K562 (cell line): Measurements from ENCODE around the gene ARHGAP22. TPM values are rescaled to one million over a fixed set of nuclear protein-coding genes. Genes with fewer than 3 reads are reported as not detected.

Experiments used
- ATAC-seq: fragments of 200-7000 bp; cut with Tn5 transposase; 3 replicates; pipeline ENCODE4 v1.9.1; 2020; ENCODE audit warnings: moderate library complexity
- BruUV-seq: library from RNA; stranded (reverse); fragments of 400-500 nt; replicated peaks from 2 replicates; lab custom pipeline; 2021; lab: Mats Ljungman, UMichigan
- CTCF ChIA-PET: fragments of 300-600 bp; formaldehyde crosslinking; extraction: SDS; loops from one replicate; lab custom pipeline; 2021; ENCODE audit warnings: low intra/inter-chr PET ratio; lab: Yijun Ruan, JAX
- POLR2A ChIA-PET: fragments of 300-600, 350-650 bp; sonication (Branson Sonifier 250); formaldehyde crosslinking; extraction: SDS; loops from one replicate; lab custom pipeline; 2021; ENCODE audit warnings: antibody characterized with exemption, inconsistent platforms; lab: Yijun Ruan, JAX
- DNase-seq, 4 experiments: peaks; one replicate each; pipeline versions ENCODE4 v3.0.0 to v3.0.0-alpha.2; 2011 to 2018; ENCODE audit warnings: low spot score in 3 of 4, mixed read lengths in 3 of 4; ENCODE audit errors: extremely low read depth in 1 of 4
- FAIRE-seq: peaks from 2 replicates; lab custom pipeline; 2011; peaks lifted over from hg19 to GRCh38; lab: Jason Lieb, UNC
- H2AFZ ChIP-seq: 2 replicates; pipeline ENCODE4 v1.6.0; 2011; ENCODE audit warnings: low read depth, low read length, control low read depth, inconsistent platforms
- H3K27ac ChIP-seq: fragments of 200-600 bp; 3 replicates; pipeline ENCODE4 v1.8.0; 2011; ENCODE audit warnings: low read depth, mild to moderate bottlenecking, control low read depth, inconsistent platforms, low read length, moderate library complexity, mixed read lengths; ENCODE audit errors: extremely low read depth
- H3K27me3 ChIP-seq, 2 experiments: fragments of 300-600 bp in 1 of 2; 2 replicates in 1 of 2; 3 replicates in 1 of 2; pipeline versions ENCODE4 v1.6.0 to v1.8.0; 2011; ENCODE audit warnings: inconsistent platforms in 2 of 2, low read length in 2 of 2, mild to moderate bottlenecking in 1 of 2, mixed read lengths in 1 of 2, moderate library complexity in 1 of 2; ENCODE audit not compliant: control insufficient read depth in 2 of 2, insufficient read depth in 2 of 2
- H3K36me3 ChIP-seq: fragments of 300-600 bp; 3 replicates; pipeline ENCODE4 v1.8.0; 2011; ENCODE audit warnings: mild to moderate bottlenecking, low read length, inconsistent platforms; ENCODE audit not compliant: control insufficient read depth, insufficient read depth
- H3K4me1 ChIP-seq, 2 experiments: fragments of 200-600 bp in 1 of 2; replicated peaks in 1 of 2; 2 replicates in 1 of 2; 3 replicates in 1 of 2; pipeline versions ENCODE4 v1.5.1 to v1.8.0; 2011; ENCODE audit warnings: inconsistent platforms in 2 of 2, low read length in 2 of 2, mild to moderate bottlenecking in 1 of 2, mixed read lengths in 1 of 2, moderate library complexity in 1 of 2; ENCODE audit not compliant: control insufficient read depth in 2 of 2, insufficient read depth in 2 of 2
- H3K4me2 ChIP-seq: 2 replicates; pipeline ENCODE4 v1.6.1; 2011; ENCODE audit warnings: low read length, control low read depth, inconsistent platforms, mixed read lengths; ENCODE audit not compliant: insufficient read depth
- H3K4me3 ChIP-seq: fragments of 200-600 bp; sonication (generic), shearing (Covaris generic); 2 replicates; pipeline ENCODE4 v1.5.1; 2016; ENCODE audit warnings: control low read depth, inconsistent platforms
- H3K79me2 ChIP-seq: fragments of 200-600 bp; 3 replicates; pipeline ENCODE4 v1.8.0; 2011; ENCODE audit warnings: low read length, inconsistent platforms; ENCODE audit not compliant: control insufficient read depth, insufficient read depth
- H3K9ac ChIP-seq, 2 experiments: 2 replicates each; pipeline versions ENCODE4 v1.6.0 to v1.6.1; 2011; ENCODE audit warnings: low read depth in 2 of 2, low read length in 2 of 2, control low read depth in 1 of 2, inconsistent platforms in 1 of 2, mild to moderate bottlenecking in 1 of 2, mixed read lengths in 1 of 2; ENCODE audit not compliant: insufficient read depth in 1 of 2
- H3K9me1 ChIP-seq: one replicate; pipeline ENCODE4 v1.6.0; 2011; ENCODE audit warnings: inconsistent platforms, mild to moderate bottlenecking, low read length, moderate library complexity; ENCODE audit not compliant: control insufficient read depth, insufficient read depth
- H3K9me3 ChIP-seq: replicated peaks from 2 replicates; pipeline ENCODE4 v1.5.1; 2011; ENCODE audit warnings: low read depth, low read length, inconsistent platforms; ENCODE audit not compliant: control insufficient read depth, insufficient read depth
- H4K20me1 ChIP-seq: replicated peaks from 2 replicates; pipeline ENCODE4 v1.6.1; 2011; ENCODE audit warnings: low read length, inconsistent platforms, mixed read lengths; ENCODE audit not compliant: control insufficient read depth, insufficient read depth
- CCNT2 ChIP-seq: IDR thresholded peaks from 2 replicates; pipeline ENCODE4 v1.6.1; 2011; ENCODE audit warnings: borderline replicate concordance, low read depth, mild to moderate bottlenecking, moderate library complexity, mixed read lengths, low read length; ENCODE audit not compliant: insufficient read length; ENCODE audit errors: extremely low read depth
- JUN ChIP-seq, 2 experiments: sonication (generic) in 1 of 2; formaldehyde crosslinking in 1 of 2; IDR thresholded peaks; 2 replicates each; pipeline versions ENCODE4 v1.6.1 to v1.8.0; 2012 to 2022; ENCODE audit warnings: borderline replicate concordance in 2 of 2, mild to moderate bottlenecking in 2 of 2, improper control_type of control experiment in 1 of 2, low read depth in 1 of 2, low read length in 1 of 2, missing genetic modification reagents in 1 of 2
- MCM5 ChIP-seq: fragments of 450-650 bp; IDR thresholded peaks from 2 replicates; pipeline ENCODE4 v1.6.1; 2016; ENCODE audit warnings: low read depth
- MEIS2 ChIP-seq: fragments of 450-650 bp; IDR thresholded peaks from 2 replicates; pipeline ENCODE4 v1.6.1; 2014; ENCODE audit warnings: mild to moderate bottlenecking; ENCODE audit not compliant: partially characterized antibody
- POLR2AphosphoS2 ChIP-seq: IDR thresholded peaks from 2 replicates; pipeline ENCODE4 v1.6.1; 2012; ENCODE audit warnings: low read length, improper control_type of control experiment
- POLR2G ChIP-seq: fragments of 200-400 bp; formaldehyde crosslinking; IDR thresholded peaks from 2 replicates; pipeline ENCODE4 v1.6.1; 2017; ENCODE audit warnings: low read depth, mild to moderate bottlenecking, antibody characterized with exemption, low read length, moderate library complexity
- POLR3A ChIP-seq: IDR thresholded peaks from 2 replicates; pipeline ENCODE4 v1.6.1; 2011; ENCODE audit warnings: borderline replicate concordance, mild to moderate bottlenecking, moderate library complexity; ENCODE audit not compliant: insufficient read length, insufficient read depth; ENCODE audit errors: extremely low read depth
- RFX7 ChIP-seq: fragments of 250-450 bp; sonication (Bioruptor Pico); IDR thresholded peaks from 2 replicates; pipeline ENCODE4 v1.5.1; 2021; ENCODE audit warnings: mild to moderate bottlenecking
- SFPQ ChIP-seq: fragments of 200-400 bp; formaldehyde crosslinking; IDR thresholded peaks from 2 replicates; pipeline ENCODE4 v1.6.1; 2017; ENCODE audit warnings: mild to moderate bottlenecking, low read depth, low read length, moderate library complexity
- USF2 ChIP-seq: sonication (generic); formaldehyde crosslinking; IDR thresholded peaks from 2 replicates; pipeline ENCODE4 v1.5.0; 2020; ENCODE audit warnings: missing genetic modification reagents
- ZNF384 ChIP-seq: IDR thresholded peaks from 2 replicates; pipeline ENCODE4 v1.6.1; 2012; ENCODE audit warnings: low read depth, low read length, improper control_type of control experiment
- WGBS: fragments of 100-300 bp; shearing (Covaris generic); methylation state at CpG from one replicate; pipeline ENCODE4 v1.1.6; 2016; ENCODE audit warnings: low coverage, mixed read lengths; ENCODE audit not compliant: insufficient coverage; ENCODE audit errors: missing lambda C conversion rate; 5-methylcytosine and 5-hydroxymethylcytosine counted together
- in situ Hi-C: fragments of 300-500 bp; cut with MboI; formaldehyde crosslinking; loops from 4 replicates; pipeline ENCODE4 v1.15.0; 2018; ENCODE audit warnings: inconsistent platforms, mixed read lengths
- intact Hi-C: fragments of 100-400 bp; cut with micrococcal nuclease; formaldehyde crosslinking; loops from 2 replicates; pipeline ENCODE4 v1.14.2; 2022
- polyA plus RNA-seq, 8 experiments: library from polyadenylated mRNA; depleted of rRNA in 4 of 8; stranded (reverse) in 5 of 8; unstranded in 3 of 8; fragments of >200 nt; fragmentation: Nextera tagmentation in 2 of 8; fragmentation: Illumina TruSeq in 1 of 8; extraction: Ambion mirVana in 2 of 8; extraction: Trizol in 1 of 8; gene quantifications; 2 replicates each; pipeline versions ENCODE4 v1.2.1 to v1.2.3, GENCODE V29; 2011 to 2014; ENCODE audit warnings: inconsistent platforms in 1 of 8, missing spikeins in 1 of 8
- total RNA-seq, 7 experiments: library from RNA; depleted of rRNA in 6 of 7; stranded (reverse); fragments of >200 nt in 6 of 7; fragmentation: Illumina TruSeq in 2 of 7; extraction: Trizol in 2 of 7; gene quantifications; 2 replicates each; pipeline versions ENCODE4 v1.2.1 to v1.2.3, GENCODE V29; 2011 to 2021; ENCODE audit warnings: low replicate concordance in 1 of 7
- TF ChIP-seq, protein P1 (sequence below), 2 experiments: fragments of 450-650 bp in 1 of 2; sonication (generic) in 1 of 2; formaldehyde crosslinking in 1 of 2; IDR thresholded peaks in 1 of 2; conservative IDR thresholded peaks in 1 of 2; 2 replicates each; pipeline versions ENCODE4 v1.6.1 to v1.8.1; 2016 to 2023; ENCODE audit warnings: mild to moderate bottlenecking in 2 of 2, moderate library complexity in 2 of 2, inconsistent platforms in 1 of 2, missing genetic modification reagents in 1 of 2
- TF ChIP-seq, protein P2 (sequence below): IDR thresholded peaks from 3 replicates; pipeline ENCODE4 v1.6.1; 2011; ENCODE audit warnings: borderline replicate concordance, mild to moderate bottlenecking; ENCODE audit not compliant: insufficient read length, insufficient read depth

The ARHGAP22 gene
- total and polyA plus RNA-seq, 9 of the 15 experiments (the other 6 are each of a cell fraction or from before 2014, with no cell fraction given), result 1.3 to 28.1 (median 12.7) TPM

GRCh38 chr10:48442809-48443177 lies 162.1 kb downstream of the ARHGAP22 start (continued):
- TF ChIP-seq, protein P1, sequence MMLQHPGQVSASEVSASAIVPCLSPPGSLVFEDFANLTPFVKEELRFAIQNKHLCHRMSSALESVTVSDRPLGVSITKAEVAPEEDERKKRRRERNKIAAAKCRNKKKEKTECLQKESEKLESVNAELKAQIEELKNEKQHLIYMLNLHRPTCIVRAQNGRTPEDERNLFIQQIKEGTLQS (IDR thresholded peaks at IDR 0.05), result no peak
- TF ChIP-seq, protein P1 (CRISPR knock-in tag; conservative IDR thresholded peaks at IDR 0.05), result no peak
- TF ChIP-seq MEIS2, result no peak
- TF ChIP-seq MCM5, result no peak
- no peak for TF ChIP-seq POLR3A
- no peak for TF ChIP-seq ZNF384

GRCh38 chr10:48442090-48442808 lies 162.6 kb downstream of the ARHGAP22 start:
- H3K9ac ChIP-seq, result peak overlapping the region in 1 of 2 experiments; percentile 39; a peak in 1 of 4 replicates
- ChIA-PET POLR2A (interaction anchor here (0.6 to 1.7 kb wide), 9 partner anchors 10 to 68 kb away, joined by 3 to 6 read pairs (median 4); no protein-coding TSS in a partner anchor), CTCF (interaction anchor here (5.3 kb wide), 1 partner anchor 64 kb away, joined by 63 read pairs; no protein-coding TSS in a partner anchor)
- intact Hi-C loops (no loop called here), in situ Hi-C loops (no loop called here)
- no peak overlapping the region for H3K4me3 ChIP-seq
- ATAC-seq, result no peak
- no peaks in the 10 kb centered on the region for H3K9me1 ChIP-seq
- peak in 1 of 4 experiments; percentile 7 for DNase-seq
- H3K36me3 ChIP-seq, result peaks cover 49% of the 10 kb centered on the region
- 91% methylated on average over 11 of the region's 11 CpGs for WGBS
- no peak overlapping the region for H3K27ac ChIP-seq
- H3K4me1 ChIP-seq, result peaks cover 8 to 16% of the 10 kb centered on the region in 2 experiments
- no peak overlapping the region for H2AFZ ChIP-seq
- no peaks in the 10 kb centered on the region for H3K9me3 ChIP-seq
- FAIRE-seq, result no peak
- BruUV-seq, result no TSS peak
- H3K79me2 ChIP-seq, result no peaks in the 10 kb centered on the region
- no peak overlapping the region for H3K4me2 ChIP-seq
- no peaks in the 10 kb centered on the region for H4K20me1 ChIP-seq
- H3K27me3 ChIP-seq, result no peaks in the 10 kb centered on the region
- TF ChIP-seq USF2 (CRISPR knock-in tag) (no peak), POLR2G (peak; percentile 48; the same call in 1 of the 2 replicates), JUN (IDR thresholded peaks at IDR 0.05; ENCODE audit: borderline replicate concordance, low read depth, low read length) (no peak), JUN (CRISPR knock-in tag; IDR thresholded peaks at IDR 0.05; ENCODE audit: borderline replicate concordance) (no peak), POLR2AphosphoS2 (0 out of 2 replicates have a peak, but pooled peaks have one; percentile 55), SFPQ (no peak), RFX7 (CRISPR knock-in tag) (no peak), CCNT2 (no peak)
- TF ChIP-seq, protein P2, sequence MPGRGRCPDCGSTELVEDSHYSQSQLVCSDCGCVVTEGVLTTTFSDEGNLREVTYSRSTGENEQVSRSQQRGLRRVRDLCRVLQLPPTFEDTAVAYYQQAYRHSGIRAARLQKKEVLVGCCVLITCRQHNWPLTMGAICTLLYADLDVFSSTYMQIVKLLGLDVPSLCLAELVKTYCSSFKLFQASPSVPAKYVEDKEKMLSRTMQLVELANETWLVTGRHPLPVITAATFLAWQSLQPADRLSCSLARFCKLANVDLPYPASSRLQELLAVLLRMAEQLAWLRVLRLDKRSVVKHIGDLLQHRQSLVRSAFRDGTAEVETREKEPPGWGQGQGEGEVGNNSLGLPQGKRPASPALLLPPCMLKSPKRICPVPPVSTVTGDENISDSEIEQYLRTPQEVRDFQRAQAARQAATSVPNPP, result no peak
